Measurements from ENCODE around the gene OR6Q1.

DNA sequence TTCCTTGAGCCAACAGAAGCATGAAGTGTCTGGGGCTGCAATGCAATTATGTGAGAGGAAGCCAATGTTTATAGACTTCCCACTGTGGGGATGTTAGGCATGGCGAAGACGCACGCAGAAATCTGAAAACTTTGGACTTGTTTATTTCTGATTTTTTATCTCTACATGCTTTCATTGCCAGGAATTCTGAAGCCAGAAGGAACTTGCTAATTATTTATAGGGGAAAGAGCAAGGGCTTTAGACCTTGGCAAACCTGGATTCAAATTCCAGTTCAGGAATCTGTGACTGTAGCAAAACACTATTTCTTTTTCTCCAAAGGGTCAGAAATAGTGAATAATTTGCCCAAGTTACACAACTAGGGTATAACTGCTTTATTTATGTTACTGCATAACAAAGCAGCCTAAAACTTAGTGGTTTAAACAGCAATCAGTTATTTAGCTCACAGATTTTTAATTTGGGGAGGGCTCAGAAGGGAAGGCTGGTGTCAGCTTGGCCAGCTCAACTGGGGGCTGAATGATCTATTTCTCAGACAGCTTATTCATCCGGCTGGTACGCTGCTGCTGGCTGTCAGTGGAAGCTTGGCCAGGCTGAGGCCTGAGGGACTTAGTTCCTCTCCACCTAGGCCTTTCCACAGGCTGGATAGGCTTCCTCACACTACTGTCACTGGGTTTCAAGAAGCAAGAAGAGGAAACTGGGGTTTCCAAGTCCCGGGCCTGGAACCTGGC is 1.9 kb upstream of the OR6Q1 start:
- TF ChIP-seq EZH2phosphoT487 (IDR thresholded peaks at IDR 0.05; ENCODE audit: insufficient read depth, low read depth): no peak
- TF ChIP-seq EZH2 (IDR thresholded peaks at IDR 0.05; ENCODE audit: insufficient read depth, poor library complexity, severe bottlenecking): no peak

Measured in GM23248 (cell line).